Umbilical cord (tissue), 2 donors: ENCODE results near the gene RNF208. TPM values are rescaled to one million over a fixed set of nuclear protein-coding genes. Genes with fewer than 3 reads are reported as not detected.

Experiments
- DNase-seq: peaks from one replicate; pipeline ENCODE4 v3.0.0-alpha.2; 2015; ENCODE audit warnings: low spot score
- total RNA-seq: library from RNA; depleted of rRNA; stranded (reverse); fragments of >200 nt; gene quantifications from one replicate; pipeline ENCODE4 v1.2.3, GENCODE V29; 2014; ENCODE audit warnings: low replicate concordance; ENCODE audit not compliant: insufficient read depth

The RNF208 gene
- total RNA-seq, 1 donor from 2014 or later: not detected

DNA sequence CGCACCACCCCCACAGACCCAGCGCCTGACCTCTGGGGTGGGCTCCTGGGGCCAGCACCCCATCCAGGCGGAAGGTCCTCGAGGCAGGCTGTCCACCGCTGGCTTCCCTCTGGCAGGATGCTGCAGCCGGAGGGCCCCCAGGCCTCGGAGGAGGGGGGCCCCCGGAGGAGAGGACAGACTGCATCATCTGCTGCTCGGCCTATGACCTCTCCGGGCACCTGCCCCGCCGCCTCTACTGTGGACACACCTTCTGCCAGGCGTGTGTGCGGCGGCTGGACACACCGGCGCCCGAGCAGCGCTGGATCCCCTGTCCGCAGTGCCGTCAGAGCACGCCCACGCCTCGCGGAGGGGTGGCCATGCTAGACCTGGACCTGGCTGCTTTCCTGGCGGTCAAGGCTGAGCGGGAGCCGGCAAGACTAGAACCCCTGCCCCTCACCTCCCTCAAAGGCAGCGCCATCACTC, 6.5 kb upstream of the RNF208 start:
- DNase-seq: no peak

DNA sequence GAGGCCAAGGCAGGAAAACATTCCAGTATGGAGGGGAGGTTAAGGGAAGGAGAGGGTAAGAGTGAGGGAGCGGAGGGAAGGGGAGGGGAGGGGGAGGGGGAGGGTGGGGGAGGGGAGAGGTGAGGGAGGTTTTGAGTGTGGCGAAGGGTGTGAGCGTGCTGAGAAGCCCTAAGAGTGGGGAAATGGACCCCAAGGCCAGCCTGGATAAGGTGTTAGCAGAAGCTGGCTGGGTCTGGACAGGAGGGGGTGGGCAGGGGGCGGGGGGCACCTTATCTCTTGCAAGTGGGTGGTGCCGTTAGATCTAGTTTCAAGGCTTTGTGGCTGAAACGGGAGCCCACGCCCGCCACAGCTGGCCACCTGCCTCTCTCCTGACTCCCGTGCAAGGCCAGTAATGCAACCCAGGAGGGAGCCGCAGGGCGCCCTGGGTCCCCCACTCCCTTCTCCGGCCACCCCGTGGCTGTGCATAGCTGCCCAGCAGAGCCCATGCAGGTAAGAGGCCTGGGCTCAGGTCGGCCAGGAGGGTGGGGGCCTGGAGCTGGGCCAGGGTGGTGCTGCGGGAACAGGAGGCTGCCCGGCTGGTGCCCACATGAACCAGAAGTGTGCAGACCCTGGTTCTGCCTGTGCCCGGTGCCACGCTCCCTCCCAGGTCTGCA, 5.9 kb upstream of the RNF208 start:
- no peak for DNase-seq

DNA sequence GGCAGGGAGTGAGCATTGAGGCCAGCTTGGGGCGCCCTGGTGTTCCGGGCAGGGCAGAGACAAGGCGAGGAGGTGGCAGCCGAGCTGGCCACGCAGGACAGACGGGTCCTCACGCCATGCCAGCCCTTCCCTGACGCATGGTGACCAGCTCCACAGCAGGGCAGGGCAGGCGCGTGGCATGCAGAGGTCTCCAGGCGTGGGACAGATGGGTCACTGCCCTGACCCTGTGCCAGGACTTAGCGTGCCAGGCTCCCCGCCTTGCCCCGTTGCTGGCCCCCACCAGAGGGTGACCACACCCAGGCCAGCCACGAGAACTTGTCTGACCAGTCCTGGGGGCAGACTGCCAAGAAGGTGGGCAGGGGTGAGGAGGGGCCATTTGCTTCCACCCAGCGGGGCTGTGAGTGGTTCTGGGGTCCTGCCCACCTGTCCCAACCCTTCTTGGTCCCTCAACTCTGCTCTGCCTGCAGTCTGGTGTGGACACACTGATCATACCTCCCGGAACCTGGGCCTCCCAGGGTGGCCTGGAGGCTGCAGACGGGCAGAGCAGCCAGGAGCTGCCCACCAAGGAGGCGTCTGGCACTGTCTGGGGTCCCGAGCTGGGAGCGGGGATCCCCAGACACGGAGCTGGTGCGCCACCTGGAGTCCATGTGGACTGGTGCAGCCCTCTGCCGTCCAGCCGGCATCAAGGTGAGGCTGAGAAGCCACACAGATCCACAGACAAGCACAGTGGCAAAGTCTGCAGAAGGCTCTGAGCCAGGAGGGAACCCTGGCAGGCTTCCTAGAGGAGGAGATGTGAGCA, 5.2 kb upstream of the RNF208 start, which contains the start of gene RNF224:
RNF224 (plus strand) TSS at position 449 of the 799 bp plus-strand sequence. CDS start 834 bp downstream, outside the sequence.
- peak; percentile 63 for DNase-seq

DNA sequence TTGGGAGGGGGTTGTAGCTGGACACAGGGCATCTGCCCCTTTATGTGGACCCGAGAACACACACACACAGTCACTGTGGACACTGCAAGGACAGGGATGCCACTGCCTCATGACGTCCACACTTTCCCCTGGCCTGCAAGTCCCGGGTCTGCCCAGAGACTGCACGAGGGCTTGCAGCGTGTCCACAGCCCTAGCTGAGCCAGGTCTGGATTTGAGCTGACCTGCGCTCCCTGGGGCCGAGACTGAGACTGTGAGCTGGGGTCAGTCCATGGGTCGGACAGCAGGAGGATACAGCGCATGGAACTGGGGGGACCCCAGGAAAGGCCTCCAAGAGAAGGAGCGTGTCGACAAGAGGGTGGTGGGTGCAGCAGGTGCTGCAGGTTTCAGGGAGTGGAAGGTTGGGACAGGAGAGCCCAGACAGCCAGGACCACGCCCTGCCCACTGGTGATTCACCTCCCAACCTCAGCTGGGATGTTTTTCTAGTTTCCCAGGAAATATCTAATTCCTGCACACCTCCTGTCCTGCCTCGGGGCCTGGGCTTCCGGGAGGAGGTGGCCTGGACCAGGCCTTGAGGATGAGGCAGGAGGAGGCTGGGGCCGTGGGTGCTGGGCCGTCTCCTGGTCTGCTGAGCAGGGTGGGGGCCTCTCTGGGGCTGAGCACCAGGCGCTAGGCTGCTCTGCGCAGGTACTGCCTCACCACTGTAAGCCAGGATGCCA, 4.5 kb upstream of the RNF208 start:
- DNase-seq: no peak

DNA sequence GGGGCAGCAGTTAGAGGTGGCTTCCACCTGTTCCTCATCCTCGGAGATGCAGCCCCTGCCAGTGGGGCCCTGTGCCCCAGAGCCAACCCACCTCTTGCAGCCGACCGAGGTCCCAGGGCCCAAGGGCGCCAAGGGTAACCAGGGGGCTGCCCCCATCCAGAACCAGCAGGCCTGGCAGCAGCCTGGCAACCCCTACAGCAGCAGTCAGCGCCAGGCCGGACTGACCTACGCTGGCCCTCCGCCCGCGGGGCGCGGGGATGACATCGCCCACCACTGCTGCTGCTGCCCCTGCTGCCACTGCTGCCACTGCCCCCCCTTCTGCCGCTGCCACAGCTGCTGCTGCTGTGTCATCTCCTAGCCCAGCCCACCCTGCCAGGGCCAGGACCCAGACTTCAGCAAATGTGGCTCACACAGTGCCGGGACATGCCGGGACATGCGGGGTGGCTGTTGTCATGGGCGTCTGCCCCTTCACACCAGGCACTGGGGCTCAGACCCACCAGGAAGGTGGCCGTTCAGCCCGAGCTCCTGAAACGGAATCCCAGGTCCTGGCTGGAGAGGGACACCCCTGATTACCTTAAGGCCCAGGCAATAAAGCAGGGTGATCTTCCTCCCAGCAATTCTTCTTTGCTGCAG, 3.8 kb upstream of the RNF208 start:
- DNase-seq: no peak

DNA sequence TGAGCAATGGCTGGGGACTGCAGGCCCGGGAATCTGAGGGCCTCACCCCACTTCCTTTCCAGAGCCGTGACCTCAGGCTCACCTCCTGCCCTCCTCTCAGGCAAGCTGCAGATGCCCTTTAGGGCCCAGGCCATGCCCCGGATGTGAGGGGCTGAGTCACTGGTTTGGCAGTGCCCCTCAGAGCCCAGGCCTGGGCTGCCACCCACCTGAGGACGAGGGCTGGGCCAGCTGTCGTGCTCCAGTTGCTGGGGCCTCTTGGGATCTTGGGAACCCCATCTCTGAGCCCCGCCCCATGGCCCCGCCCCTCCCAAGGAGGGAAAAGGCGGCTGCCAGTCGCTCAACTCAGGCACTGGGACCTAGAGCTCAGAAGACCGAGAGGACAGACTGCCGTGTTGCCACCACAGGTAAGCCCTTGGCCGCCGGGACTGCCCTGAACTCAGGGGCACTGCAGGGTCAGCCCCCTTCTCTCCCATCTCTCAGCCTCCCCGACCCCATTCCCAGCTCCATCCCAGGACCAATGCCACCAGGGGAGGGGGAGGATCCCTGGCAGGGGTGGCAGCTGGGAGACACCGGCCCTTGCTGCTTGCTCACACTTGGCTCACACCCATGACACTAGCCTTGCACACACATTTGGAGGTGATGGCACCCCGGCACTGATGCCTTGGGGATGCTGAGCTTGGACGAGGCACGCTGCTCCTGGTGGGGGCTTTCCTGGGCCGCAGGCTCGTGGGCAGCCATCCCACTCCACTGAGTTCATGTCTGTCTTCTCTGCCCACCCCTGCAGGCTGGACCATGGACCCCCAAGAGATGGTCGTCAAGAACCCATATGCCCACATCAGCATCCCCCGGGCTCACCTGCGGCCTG, 3.0 kb upstream of the RNF208 start, which contains the start of gene CYSRT1:
CYSRT1 (plus strand) TSS at position 345 of the 865 bp plus-strand sequence; CDS start at position 793, 448 bp downstream.
- no peak for DNase-seq

DNA sequence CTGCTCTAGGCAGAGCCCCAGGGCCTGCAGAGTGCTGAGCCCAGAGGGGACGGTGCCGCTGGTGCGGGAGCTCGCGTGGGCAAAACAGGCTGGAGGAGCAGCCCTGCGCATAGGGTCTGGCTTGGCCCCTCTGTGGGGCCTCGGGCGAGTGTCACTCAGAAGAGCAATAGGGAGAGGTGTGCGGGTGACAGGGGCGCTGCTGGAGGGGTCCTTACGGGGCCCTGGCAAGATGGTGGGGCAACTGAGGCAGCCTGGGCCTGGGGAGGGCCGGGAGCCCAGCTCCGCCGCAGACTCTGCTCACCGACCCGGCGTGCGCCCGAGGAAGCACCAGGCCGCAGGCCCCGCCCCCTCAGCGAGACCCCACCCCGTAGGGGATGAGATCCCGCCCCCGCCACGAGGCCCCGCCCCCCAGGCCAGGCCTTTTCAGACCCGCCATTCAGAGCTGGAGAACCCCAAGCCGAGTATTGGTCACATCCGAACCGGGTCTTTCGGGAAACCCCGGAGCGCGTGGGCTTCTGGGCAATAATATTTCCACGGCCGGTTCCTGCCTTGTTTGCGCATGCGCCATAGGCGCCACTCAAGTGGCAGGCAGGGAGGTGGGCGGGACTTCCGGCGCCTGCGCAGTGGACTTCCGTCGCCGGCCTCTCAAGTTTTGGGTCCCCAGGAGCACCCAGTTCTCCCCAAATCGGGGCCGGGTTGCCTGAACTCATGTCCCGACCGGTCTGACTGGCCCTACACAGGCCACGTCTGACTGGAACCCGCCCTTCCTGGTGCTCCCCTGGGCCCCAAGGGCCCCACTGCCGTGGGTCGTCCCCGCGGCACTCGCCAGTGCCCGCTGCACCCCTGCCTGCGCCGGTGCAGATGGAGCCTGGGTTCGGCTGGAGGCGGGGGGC, 1.3 kb upstream of the RNF208 start:
- DNase-seq: peak; percentile 98

DNA sequence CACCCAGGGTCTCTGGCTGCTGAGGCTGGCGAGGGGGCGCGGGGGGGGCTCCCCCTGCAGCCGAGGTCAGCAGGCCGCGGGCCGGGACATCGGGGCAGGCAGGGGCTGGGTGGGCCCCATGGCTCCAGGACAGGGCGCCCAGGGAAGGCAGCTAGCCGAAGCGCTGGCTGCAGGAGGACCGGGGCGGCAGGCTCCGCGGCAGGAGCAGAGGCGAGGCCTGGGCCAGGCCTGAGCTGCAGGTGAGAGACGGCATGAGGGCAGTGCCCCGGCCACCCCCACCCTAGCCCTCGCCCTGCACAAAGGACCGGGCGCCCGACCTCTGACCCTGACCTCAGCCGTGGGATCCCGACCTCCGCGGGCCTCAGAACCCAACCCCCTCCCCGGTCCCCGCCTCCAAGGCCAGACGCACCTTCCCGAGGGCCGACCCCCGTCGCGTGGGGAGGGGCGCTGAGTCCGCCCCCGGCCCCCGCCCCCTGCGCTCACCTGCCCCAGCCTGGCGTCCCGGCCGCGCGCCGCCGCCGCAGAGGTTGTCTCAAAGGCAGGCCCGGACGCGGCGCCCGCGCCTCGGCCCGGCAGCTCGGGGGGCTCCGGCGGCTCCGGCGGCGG, 431 bp downstream of the RNF208 start:
- DNase-seq: no peak

DNA sequence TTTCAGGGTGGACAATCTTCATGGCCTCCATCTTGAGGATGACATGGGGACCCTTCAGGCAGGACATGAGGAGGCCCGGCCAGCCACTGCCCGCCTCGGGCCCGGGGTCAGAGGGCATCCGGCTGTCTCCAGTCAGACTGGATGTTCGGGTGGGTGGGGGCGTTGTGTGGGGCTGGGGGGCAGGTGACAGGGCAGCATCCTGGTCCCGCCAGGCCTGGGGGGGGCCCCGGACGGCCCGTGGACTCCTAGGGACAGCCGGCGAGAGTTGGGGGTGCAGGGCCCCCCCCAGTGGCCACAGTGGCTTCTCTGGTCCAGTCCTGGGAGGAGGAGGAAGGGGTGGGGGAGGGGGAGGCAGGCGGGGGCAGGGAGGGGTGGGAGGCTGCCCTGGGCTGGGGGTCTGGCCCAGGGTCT, 940 bp downstream of the RNF208 start:
- no peak for DNase-seq

DNA sequence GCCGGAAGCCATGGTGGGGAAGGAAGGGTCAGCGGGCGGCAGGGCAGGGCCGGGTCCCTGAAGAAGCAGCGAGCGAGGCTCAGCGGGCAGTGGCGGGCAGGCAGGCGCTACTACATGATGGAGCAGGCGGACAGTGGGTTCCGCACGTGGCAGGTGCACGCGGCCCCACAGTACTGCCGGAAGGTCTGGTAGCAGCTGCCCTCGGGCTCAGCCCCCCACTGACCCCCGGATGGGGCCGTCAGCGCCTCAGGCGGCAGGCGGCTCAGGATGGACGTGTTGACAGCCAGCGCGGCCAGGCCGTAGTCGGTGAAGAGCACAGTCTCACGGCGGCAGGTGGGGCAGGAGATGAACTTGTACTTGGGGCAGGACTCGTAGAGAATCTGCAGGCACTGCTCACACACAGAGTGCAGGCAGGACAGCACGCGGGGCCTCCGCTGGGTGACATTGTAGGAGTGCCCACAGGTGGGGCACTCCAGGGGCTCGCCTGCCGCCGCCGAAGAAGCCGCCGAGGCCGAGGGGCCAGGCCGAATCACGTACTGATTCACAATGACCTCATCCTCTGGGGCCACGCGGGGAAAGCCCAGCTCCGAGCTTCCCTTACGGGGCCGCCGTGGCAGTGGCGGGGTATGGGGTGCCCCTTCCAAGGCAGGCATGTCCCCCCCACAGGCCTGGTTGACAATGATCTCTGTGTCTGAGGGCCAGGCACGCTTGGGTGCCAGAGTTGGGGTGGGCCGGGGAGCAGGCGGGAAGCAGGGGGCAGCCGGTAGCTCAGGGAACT, 1.5 kb downstream of the RNF208 start:
- DNase-seq: no peak

DNA sequence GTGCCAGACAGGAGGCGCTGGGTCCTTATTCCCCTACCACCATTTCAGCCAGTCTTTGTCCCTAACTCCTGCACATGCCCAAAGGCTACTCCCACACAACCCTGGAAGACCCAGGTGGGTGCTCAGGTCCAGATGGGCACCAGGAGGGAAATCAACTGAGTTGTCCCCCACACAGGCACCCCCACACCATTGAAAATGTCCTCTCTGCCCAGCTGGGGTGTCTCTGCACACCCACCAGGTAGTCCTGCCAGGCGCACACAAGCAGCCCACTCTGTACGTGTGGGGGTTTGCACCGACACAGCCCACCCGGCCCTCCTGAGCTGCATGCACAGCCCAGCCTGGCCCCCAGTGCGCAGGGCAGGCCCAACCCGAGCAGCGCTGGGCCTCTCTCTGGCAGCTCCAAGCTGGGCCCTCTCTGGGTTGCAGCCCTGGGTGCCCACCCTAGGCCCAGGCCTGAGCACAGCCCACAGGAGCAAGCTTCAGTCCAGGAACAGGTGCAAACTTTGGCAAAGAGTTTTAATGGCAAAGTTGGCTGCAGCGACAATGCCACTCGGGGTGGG, 2.2 kb downstream of the RNF208 start:
- DNase-seq: no peak

DNA sequence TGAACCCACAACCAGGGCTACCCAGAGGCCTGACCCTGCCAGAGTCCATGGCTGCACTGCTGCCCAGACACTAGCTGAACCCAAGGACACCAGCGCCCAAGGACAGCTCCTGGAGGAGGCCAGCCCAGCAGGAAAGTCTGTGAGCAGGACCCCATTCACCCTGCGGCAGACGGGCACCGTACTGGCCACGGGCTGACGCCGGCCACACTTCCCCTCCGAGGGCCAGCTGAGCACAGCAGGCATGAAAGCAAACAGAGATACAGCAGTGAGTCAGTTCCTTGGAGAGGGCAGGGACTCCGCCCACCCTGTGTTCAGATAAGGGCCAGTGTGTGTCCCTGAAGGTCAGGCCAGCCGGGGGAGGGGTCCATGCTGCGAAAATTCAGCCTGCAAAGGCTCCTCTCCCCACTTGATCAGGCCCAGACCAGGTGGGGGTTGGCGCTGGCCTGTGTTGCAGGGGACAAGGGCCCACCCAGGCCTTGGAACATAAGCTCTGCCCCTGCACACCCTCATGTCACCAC, 3.2 kb downstream of the RNF208 start:
- DNase-seq: no peak

DNA sequence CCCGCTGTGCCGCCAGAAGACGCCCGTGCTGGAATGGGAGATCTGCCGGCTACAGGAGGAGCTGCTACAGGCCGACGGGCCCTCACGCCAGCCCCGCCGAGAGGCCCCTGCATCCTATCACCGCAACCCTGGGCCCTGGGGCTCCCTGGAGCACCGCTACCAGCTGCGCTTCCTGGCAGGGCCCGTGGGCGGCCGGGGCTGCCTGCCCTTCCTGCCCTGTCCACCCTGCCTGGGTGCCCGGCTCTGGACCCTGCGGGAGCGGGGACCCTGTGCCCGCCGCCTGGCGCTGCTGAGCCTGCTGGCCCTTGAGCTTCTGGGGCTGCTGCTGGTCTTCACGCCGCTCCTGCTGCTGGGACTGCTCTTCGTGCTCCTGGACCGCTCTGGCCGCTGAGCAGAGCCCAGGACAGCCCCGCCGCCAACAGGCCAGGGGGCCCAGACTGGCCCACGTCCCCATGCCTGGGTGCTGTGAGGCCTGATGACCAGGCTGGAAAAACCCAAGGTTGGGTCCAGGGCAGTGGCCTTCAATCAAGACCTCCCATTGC, 3.8 kb downstream of the RNF208 start:
- no peak for DNase-seq

DNA sequence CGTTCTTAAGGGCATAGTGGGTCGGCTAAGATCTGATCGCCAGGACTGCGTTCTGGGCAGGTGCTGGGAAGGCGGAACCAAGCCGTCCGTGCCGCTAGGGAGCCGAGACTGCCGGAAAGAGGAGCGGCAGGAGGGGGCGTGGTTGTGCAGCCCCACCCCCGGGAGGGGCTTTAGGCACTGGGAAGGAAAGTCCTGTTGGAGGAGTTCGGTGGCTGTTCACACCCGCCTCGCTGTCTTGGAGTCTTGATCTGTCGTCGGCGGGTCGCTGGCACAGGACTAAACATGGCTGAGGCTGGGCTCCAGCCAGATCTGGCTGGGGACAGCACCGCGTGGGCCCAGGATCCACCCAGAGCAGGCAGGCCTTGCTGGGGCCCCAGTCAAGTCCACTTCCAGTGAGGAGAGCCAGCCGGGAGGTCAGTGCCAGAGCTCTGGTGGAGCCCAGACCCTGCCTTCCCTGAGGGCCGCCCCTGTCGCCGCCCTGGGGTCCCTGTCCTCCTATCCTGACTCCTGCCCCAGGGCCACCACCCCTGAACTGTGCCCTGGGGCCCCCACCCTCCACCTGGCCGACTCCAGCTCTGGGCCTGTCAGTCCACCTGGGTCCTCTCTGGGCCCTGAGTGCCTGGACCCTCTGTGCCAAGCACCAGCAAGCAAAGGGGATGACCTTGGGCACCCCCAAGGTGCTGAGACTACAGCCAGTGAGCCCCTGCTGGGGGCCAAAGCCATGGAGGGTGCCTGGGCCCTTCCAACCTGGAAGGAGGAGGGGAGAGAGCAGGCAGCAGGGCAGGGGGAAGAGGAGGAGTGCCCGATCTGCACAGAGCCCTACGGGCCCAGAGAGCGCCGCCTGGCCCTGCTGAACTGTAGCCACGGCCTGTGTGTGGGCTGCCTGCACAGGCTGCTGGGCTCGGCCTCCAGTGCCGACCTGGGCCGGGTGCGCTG, 4.5 kb downstream of the RNF208 start:
- DNase-seq: peak; percentile 29

DNA sequence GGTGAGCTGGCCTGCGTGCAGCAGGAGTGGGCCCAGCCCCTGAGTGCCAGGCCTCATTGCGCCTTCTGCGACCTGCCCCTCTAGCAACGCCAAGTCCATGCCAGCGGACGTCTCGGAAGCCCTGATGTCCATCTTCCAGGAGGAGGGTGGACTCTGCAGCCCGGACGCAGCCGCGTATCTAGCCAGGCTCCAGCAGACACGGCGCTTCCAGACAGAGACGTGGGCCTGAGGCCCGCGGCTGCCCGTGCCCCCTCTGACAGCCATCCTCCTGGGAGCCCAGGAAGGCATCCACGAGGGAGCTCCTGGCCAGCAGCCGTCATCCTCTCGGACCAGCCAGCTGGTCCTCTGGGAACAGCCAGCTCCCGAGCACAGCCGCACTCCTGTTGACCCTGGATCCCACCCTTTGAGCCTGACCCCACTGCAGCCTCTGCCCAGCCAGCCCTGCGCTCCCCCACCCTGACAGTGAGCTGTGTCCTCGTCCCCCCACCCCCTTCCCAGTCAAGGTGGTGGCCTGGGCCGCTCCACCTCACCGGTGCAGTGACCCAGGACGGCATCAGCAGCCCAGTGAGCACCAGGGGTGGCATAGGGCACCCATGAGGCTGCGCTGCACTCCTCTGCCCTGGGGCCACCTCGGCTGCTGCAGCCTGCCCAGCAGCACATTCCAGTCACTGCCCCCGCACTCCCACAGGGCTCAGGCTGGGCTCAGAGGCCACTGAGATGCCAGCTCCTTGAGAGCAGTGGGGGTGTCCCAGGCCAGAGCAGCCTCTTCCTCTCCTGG, 5.7 kb downstream of the RNF208 start:
- DNase-seq: no peak
